GM15510 (cell line): ENCODE data around the gene KLHL26.

Experiments used
- POLR2A ChIP-seq: IDR thresholded peaks from 3 replicates; pipeline ENCODE4 v1.6.1; 2011; ENCODE audit warnings: borderline replicate concordance; ENCODE audit not compliant: insufficient read length; ENCODE audit errors: extremely low read depth

Gene KLHL26

DNA sequence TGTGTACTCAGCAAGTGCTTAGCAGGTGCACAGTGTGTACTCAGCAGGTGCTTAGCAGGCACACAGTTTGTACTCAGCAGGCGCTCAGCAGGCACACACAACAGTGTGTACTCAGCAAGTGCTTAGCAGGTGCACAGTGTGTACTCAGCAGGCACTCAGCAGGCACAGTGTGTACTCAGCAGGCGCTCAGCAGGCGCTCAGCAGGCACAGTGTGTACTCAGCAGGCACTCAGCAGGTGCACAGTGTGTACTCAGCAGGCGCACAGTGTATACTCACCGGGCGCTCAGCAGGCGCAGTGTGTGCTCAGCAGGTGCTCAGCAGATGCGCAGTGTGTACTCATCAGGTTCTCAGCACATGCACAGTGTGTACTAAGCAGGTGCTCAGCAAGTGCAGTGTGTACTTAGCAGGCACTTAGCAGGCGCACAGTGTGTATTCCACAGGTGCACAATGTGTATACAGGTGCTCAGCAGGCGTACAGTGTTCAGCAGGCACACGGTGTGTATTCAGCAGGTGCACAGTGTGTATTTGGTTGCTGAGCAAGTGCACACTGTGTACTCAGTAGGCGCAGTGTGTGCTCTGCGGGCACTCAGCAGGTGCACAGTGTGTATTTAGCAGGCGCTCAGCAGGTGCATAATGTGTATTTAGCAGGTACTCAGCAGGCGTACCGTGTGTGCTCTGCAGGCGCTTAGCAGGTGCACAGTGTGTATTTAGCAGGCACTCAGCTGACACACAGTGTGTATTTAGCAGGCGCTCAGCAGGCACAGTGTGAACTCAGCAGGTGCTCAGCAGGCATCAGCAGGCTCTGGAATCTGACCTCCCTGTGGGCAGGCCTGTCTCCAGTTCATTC lies 61.7 kb downstream of the KLHL26 start:
- no peak for TF ChIP-seq POLR2A

DNA sequence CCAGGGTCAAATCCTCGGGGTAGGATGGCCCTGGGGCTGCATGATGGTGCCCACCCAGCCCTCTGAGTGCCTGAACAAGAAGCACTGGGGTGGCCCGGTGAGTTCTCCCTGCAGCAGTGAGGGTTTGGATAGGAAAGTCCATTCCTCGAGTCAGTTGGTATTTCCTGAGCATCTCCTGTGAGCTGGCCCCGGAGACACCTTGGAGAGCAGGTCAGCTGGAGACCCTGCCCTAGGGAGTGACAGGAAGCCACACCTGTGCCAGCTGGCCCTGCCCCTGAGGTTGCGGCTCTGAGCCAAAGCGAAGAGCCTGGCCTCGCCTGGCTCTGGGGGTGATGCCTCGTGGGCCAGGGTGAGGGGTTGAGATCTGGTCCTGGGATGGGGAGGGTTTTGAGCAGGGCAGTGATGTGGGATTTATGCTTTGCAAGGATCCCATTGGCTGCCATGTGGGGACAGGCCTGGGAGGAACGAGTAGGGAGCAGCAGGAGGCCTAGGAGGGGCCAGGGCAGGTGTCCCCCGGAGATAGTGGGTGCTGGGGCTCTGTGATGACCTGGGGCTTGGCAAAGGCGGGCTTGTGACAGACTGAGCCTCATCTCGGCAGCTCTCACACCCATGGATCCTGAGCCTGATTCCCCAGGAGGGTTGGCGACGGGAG lies 62.7 kb downstream of the KLHL26 start:
- TF ChIP-seq POLR2A, result no peak

DNA sequence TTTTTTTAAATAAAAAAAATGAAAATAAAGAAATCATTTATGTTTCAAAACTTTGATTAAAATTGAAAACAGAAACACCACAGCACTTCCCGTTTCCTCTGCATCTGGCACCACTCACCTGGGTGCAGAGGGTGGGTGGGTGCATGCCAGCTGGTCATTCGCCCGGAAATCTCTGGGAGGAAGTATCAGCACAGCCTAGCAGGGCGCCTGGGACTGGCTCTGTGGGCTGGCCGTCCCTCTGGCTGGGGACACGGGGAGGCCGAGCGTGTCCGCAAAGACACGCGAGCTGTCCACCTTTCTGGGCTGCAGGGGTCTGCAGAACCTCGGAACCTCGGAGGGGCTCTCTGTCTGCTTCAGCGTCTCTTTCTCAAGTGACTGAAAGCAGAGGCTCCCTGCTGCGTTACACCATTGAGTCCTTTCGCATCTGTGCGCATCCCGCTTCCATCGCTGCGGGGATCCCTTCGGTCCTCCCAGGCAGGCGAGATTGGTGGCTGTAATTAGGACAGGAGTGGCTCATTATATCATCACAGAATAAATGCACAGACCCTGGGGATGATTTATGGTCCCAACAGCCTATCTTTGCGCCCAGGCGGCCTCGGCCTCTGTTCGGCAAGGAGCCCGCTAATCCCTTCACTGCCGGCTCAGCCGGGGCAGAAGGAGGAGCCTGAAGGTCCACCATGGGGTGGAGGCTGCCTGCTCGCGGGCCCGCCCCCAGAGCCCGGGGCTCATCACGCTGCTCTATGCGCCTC lies 63.8 kb downstream of the KLHL26 start:
- TF ChIP-seq POLR2A, result peak; percentile 5

GRCh38 chr19:18701250-18701608 lies 64.4 kb downstream of the KLHL26 start:
- TF ChIP-seq POLR2A, result no peak

DNA sequence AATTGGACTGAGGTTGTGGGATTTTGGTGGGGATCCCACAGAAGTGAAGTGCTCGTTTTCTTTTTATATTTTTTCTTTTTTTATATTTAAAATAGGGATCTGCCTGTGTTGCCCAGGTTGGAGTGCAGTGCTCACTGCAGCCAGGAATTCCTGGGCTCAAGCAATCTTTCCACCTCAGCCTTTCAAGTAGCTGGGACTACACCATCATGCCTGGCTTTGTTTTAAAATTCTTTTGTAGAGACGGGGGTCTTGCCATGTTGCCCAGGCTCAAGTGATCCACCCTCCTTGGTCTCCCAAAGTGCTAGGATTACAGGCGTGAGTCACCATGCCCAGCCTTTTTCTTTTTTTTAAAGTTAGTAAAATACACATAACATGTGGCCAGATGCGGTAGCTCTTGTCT lies 67.2 kb downstream of the KLHL26 start:
- TF ChIP-seq POLR2A, result no peak

GRCh38 chr19:18704971-18705370 lies 68.1 kb downstream of the KLHL26 start:
- TF ChIP-seq POLR2A, result no peak

- TF ChIP-seq POLR2A, result no peak
Observed at GRCh38 chr19:18708452-18709231, 71.8 kb downstream of the KLHL26 start.

DNA sequence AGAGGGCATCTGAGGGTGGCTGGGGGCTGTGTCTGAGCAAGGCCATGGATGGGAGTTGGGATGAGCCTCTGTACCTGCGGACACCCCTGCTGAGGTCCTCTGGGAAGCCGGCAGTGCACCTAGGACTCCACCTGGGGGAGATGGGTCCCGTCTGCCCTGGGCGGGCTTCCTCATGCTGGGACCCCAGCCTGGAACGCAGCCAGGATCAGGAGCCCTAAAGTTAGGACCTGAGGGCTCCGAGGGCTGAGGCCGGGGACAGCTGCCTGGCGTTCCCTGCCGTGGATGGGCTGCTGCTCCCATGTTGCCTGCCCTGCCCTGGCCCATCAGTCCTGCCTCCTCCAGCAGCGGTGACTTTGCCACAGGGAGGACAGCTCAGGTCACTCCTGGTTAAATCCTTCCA lies 72.7 kb downstream of the KLHL26 start:
- TF ChIP-seq POLR2A, result no peak

DNA sequence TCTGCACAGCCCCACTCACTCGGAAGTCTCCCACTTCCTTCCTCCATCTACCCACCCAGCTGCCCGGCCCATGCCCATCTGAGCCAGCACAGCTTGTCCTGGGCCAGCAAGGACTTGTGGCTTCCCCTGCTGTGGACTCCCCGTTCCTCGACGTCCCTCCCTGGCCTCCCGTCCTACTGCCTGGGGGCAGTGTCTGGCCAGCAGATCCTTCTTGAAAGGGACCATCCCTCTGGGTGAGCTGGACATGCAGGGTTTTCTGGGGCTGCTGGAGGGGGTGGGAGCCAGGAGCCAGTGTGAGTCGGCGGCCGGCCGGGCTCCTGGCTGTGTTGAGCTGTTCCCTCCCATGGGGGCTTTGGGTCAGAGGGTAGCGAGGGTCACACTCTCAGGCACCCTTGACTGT lies 73.4 kb downstream of the KLHL26 start:
- no peak for TF ChIP-seq POLR2A

GRCh38 chr19:18710996-18711751 lies 74.3 kb downstream of the KLHL26 start:
- no peak for TF ChIP-seq POLR2A

GRCh38 chr19:18711893-18712292 lies 75.1 kb downstream of the KLHL26 start:
- no peak for TF ChIP-seq POLR2A

- TF ChIP-seq POLR2A, result no peak
Observed at GRCh38 chr19:18712981-18713380, 76.2 kb downstream of the KLHL26 start.

DNA sequence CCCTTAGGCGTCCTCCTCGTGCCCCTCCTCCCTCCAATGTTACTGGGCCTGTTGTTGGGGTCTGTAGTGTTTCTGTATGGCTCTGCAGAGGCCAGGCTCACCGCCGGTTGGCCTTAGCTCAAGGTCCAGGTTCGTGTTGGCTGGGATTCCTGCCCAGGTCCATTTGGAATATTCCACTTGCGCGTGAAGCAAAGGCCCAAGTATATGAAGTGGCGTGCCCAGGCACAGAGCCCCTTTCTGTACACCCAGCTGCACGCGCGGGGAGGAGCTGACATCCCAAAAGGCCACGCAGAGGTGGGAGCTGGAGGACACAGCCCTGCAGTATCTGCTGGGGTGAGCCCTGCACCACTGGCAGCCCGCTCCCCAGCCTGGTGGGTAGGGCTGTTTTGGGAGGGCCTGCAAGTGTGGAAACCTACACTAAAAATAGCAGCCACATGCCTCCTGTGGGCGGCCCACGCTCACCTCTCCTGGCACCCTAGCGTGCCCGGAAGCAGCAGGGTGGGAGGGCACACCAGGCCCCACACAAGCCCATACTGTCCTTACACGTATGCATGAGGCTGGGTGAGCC lies 76.8 kb downstream of the KLHL26 start:
- no peak for TF ChIP-seq POLR2A

- no peak for TF ChIP-seq POLR2A
Observed at GRCh38 chr19:18715416-18715815, 78.6 kb downstream of the KLHL26 start.
